Activated B cell treated with CpG ODN at 0.5 μM for 24 hours (primary cell): ENCODE data around the gene PEX11A. TPM values are rescaled to one million over a fixed set of nuclear protein-coding genes. Genes with fewer than 3 reads are reported as not detected.

Source experiments
- ATAC-seq: fragments of 200-7000 bp; cut with Tn5 transposase; one replicate; pipeline ENCODE4 v1.10.0; 2021; ENCODE audit warnings: low read depth, mild to moderate bottlenecking, moderate library complexity
- CTCF ChIA-PET: fragments of 350-600 bp; sonication (Branson Sonifier 250); formaldehyde crosslinking; loops from one replicate; lab custom pipeline; 2021; ENCODE audit warnings: antibody characterized with exemption; lab: Charles Lee
- POLR2A ChIA-PET: fragments of 350-600 bp; sonication (Branson Sonifier 250); formaldehyde crosslinking; loops from one replicate; lab custom pipeline; 2021; ENCODE audit warnings: antibody characterized with exemption; lab: Charles Lee
- DNase-seq: peaks from one replicate; pipeline ENCODE4 v3.0.0; 2022
- H3K27ac Mint-ChIP-seq: one replicate; pipeline ENCODE4 v1.8.0; 2020; ENCODE audit warnings: mixed read lengths
- H3K27me3 Mint-ChIP-seq: one replicate; pipeline ENCODE4 v1.8.0; 2021; ENCODE audit warnings: mixed read lengths
- H3K36me3 Mint-ChIP-seq: one replicate; pipeline ENCODE4 v1.8.0; 2021; ENCODE audit warnings: low read depth, mixed read lengths
- H3K4me1 Mint-ChIP-seq: one replicate; pipeline ENCODE4 v1.8.0; 2021; ENCODE audit warnings: mixed read lengths
- H3K4me3 Mint-ChIP-seq: one replicate; pipeline ENCODE4 v1.8.0; 2020; ENCODE audit warnings: mild to moderate bottlenecking, mixed read lengths
- H3K9me3 Mint-ChIP-seq: one replicate; pipeline ENCODE4 v1.8.0; 2020; ENCODE audit warnings: mixed read lengths
- CTCF ChIP-seq: fragments of 200-600 bp; IDR thresholded peaks from one replicate; pipeline ENCODE4 v1.8.0; 2022; ENCODE audit warnings: antibody characterized with exemption, mild to moderate bottlenecking
- intact Hi-C: fragments of 100-400 bp; cut with micrococcal nuclease; formaldehyde crosslinking; loops from one replicate; pipeline ENCODE4 v1.15.1; 2024
- total RNA-seq: library from RNA; stranded (reverse); gene quantifications from 2 replicates; pipeline ENCODE4 v1.2.3, GENCODE V29; 2022

The PEX11A gene
- total RNA-seq, 1 donor from 2014 or later: 0.84 TPM

GRCh38 chr15:89646416-89647141 lies 44.0 kb downstream of the PEX11A start:
- CTCF ChIA-PET: no interaction called here
- Mint-ChIP-seq H3K36me3 (no peaks in the 10 kb centered on the region), H3K9me3 (no peaks in the 10 kb centered on the region), H3K27me3 (peaks cover 3% of the 10 kb centered on the region), H3K4me3 (no peak overlapping the region), H3K4me1 (no peaks in the 10 kb centered on the region), H3K27ac (no peak overlapping the region)
- intact Hi-C loops: no loop called here
- POLR2A ChIA-PET: no interaction called here
- TF ChIP-seq CTCF: no peak
- no peak for DNase-seq
- no peak for ATAC-seq

GRCh38 chr15:89645680-89646079 lies 44.9 kb downstream of the PEX11A start:
- peaks cover 3% of the 10 kb centered on the region for H3K27me3 Mint-ChIP-seq
- intact Hi-C loops: no loop called here
- ATAC-seq (no peak), DNase-seq (no peak)
- no peak for TF ChIP-seq CTCF
- no peaks in the 10 kb centered on the region for H3K36me3 Mint-ChIP-seq
- no peak overlapping the region for H3K27ac Mint-ChIP-seq
- H3K4me3 Mint-ChIP-seq: no peak overlapping the region
- H3K9me3 Mint-ChIP-seq: no peaks in the 10 kb centered on the region
- ChIA-PET POLR2A (no interaction called here), CTCF (no interaction called here)
- H3K4me1 Mint-ChIP-seq: no peaks in the 10 kb centered on the region

GRCh38 chr15:89642106-89642505 lies 48.4 kb downstream of the PEX11A start:
- CTCF ChIA-PET: no interaction called here
- intact Hi-C loops: no loop called here
- no peak overlapping the region for H3K4me3 Mint-ChIP-seq
- peaks cover 3% of the 10 kb centered on the region for H3K27me3 Mint-ChIP-seq
- DNase-seq (no peak), ATAC-seq (no peak)
- no peaks in the 10 kb centered on the region for H3K9me3 Mint-ChIP-seq
- POLR2A ChIA-PET: no interaction called here
- no peak overlapping the region for H3K27ac Mint-ChIP-seq
- H3K36me3 Mint-ChIP-seq: no peaks in the 10 kb centered on the region
- H3K4me1 Mint-ChIP-seq: no peaks in the 10 kb centered on the region
- no peak for TF ChIP-seq CTCF

- no peaks in the 10 kb centered on the region for H3K4me1 Mint-ChIP-seq
- DNase-seq (no peak), ATAC-seq (no peak)
- no peaks in the 10 kb centered on the region for H3K9me3 Mint-ChIP-seq
- TF ChIP-seq CTCF: no peak
- ChIA-PET CTCF (no interaction called here), POLR2A (no interaction called here)
- no peak overlapping the region for H3K4me3 Mint-ChIP-seq
- no peak overlapping the region for H3K27ac Mint-ChIP-seq
- H3K27me3 Mint-ChIP-seq: no peaks in the 10 kb centered on the region
- intact Hi-C loops: no loop called here
- no peaks in the 10 kb centered on the region for H3K36me3 Mint-ChIP-seq
Observed at GRCh38 chr15:89641053-89641452, 49.5 kb downstream of the PEX11A start.

- H3K36me3 Mint-ChIP-seq: no peaks in the 10 kb centered on the region
- H3K27ac Mint-ChIP-seq: no peak overlapping the region
- ChIA-PET POLR2A (no interaction called here), CTCF (no interaction called here)
- DNase-seq (no peak), ATAC-seq (no peak)
- TF ChIP-seq CTCF: no peak
- no peaks in the 10 kb centered on the region for H3K27me3 Mint-ChIP-seq
- no peaks in the 10 kb centered on the region for H3K4me1 Mint-ChIP-seq
- no peak overlapping the region for H3K4me3 Mint-ChIP-seq
- intact Hi-C loops: no loop called here
- no peaks in the 10 kb centered on the region for H3K9me3 Mint-ChIP-seq
Observed at GRCh38 chr15:89640245-89640644, 50.3 kb downstream of the PEX11A start.
